ENCODE measurements around the gene NDE1.
"Not testable (repeated sequence)": the region's sequence is repeated elsewhere in the genome, so short reads cannot be mapped to it uniquely, and the experiment has no call there.

NDE1 gene

GRCh38 chr16:15689290-15689689 lies 39.2 kb downstream of the NDE1 start:
- no peak overlapping the region for H3K23ac ChIP-seq (ENCODE audit: low read length)
- no peak overlapping the region for H3K9ac ChIP-seq (ENCODE audit: low read length)
- no peak overlapping the region for H4K8ac ChIP-seq (ENCODE audit: low read depth, low read length)
- no peaks in the 10 kb centered on the region for H3K4me1 ChIP-seq (ENCODE audit: control insufficient read depth, low read depth, low read length)
- H2BK5ac ChIP-seq (ENCODE audit: low read length) = no peak overlapping the region
- H3K27ac ChIP-seq (ENCODE audit: low read depth, low read length) = no peak overlapping the region
- no peaks in the 10 kb centered on the region for H3K27me3 ChIP-seq (ENCODE audit: insufficient read depth, low read length, poor library complexity)
- no peaks in the 10 kb centered on the region for H3K36me3 ChIP-seq (ENCODE audit: control insufficient read depth, insufficient read depth, low read length)
- WGBS (ENCODE audit: extremely low coverage, insufficient coverage, low lambda C conversion rate) = no CpG with 5 or more reads among the region's 3 CpGs
- H2BK120ac ChIP-seq (ENCODE audit: low read depth, low read length) = no peak overlapping the region
- H3K56ac ChIP-seq (ENCODE audit: low read length) = no peak overlapping the region
- no peak overlapping the region for H2BK15ac ChIP-seq (replicated peaks; ENCODE audit: low read depth)
- no peaks in the 10 kb centered on the region for H3K79me1 ChIP-seq (ENCODE audit: low read length)
- no peaks in the 10 kb centered on the region for H3K79me2 ChIP-seq (ENCODE audit: control insufficient read depth, insufficient read depth, low read length)
- H2AK5ac ChIP-seq (ENCODE audit: low read length) = no peak overlapping the region
- DNase-seq = no peak
- no peak overlapping the region for H3K18ac ChIP-seq (ENCODE audit: low read length)
- no peak overlapping the region for H3K4me2 ChIP-seq (ENCODE audit: low read length)
- H3K4me3 ChIP-seq (ENCODE audit: low read length) = no peak overlapping the region
- H4K5ac ChIP-seq (ENCODE audit: low read length) = no peak overlapping the region
- H3K4ac ChIP-seq (ENCODE audit: low read depth, low read length) = no peak overlapping the region

GRCh38 chr16:15690296-15690695 lies 40.3 kb downstream of the NDE1 start:
- Histone ChIP-seq H3K27me3 (ENCODE audit: insufficient read depth, low read length, poor library complexity) (no peaks in the 10 kb centered on the region), H3K27ac (ENCODE audit: low read depth, low read length) (no peak overlapping the region), H3K36me3 (ENCODE audit: control insufficient read depth, insufficient read depth, low read length) (no peaks in the 10 kb centered on the region), H3K79me2 (ENCODE audit: control insufficient read depth, insufficient read depth, low read length) (no peaks in the 10 kb centered on the region), H3K9ac (ENCODE audit: low read length) (no peak overlapping the region), H3K18ac (ENCODE audit: low read length) (no peak overlapping the region), H3K4me3 (ENCODE audit: low read length) (no peak overlapping the region), H3K4me1 (ENCODE audit: control insufficient read depth, low read depth, low read length) (no peaks in the 10 kb centered on the region), H2AK5ac (ENCODE audit: low read length) (no peak overlapping the region), H2BK15ac (replicated peaks; ENCODE audit: low read depth) (no peak overlapping the region), H4K8ac (ENCODE audit: low read depth, low read length) (no peak overlapping the region), H3K56ac (ENCODE audit: low read length) (no peak overlapping the region), H2BK120ac (ENCODE audit: low read depth, low read length) (no peak overlapping the region), H3K4ac (ENCODE audit: low read depth, low read length) (no peak overlapping the region), H4K5ac (ENCODE audit: low read length) (no peak overlapping the region), H2BK5ac (ENCODE audit: low read length) (no peak overlapping the region), H3K23ac (ENCODE audit: low read length) (no peak overlapping the region), H3K79me1 (ENCODE audit: low read length) (no peaks in the 10 kb centered on the region), H3K4me2 (ENCODE audit: low read length) (no peak overlapping the region)
- DNase-seq = no peak
- no CpG with 5 or more reads among the region's 3 CpGs for WGBS (ENCODE audit: extremely low coverage, insufficient coverage, low lambda C conversion rate)

GRCh38 chr16:15691046-15691445 lies 41.0 kb downstream of the NDE1 start:
- no CpG with 5 or more reads among the region's 10 CpGs for WGBS (ENCODE audit: extremely low coverage, insufficient coverage, low lambda C conversion rate)
- Histone ChIP-seq H3K27me3 (ENCODE audit: insufficient read depth, low read length, poor library complexity) (no peaks in the 10 kb centered on the region), H3K79me1 (ENCODE audit: low read length) (no peaks in the 10 kb centered on the region), H2BK5ac (ENCODE audit: low read length) (no peak overlapping the region), H3K56ac (ENCODE audit: low read length) (no peak overlapping the region), H3K23ac (ENCODE audit: low read length) (no peak overlapping the region), H3K4me2 (ENCODE audit: low read length) (no peak overlapping the region), H4K5ac (ENCODE audit: low read length) (no peak overlapping the region), H3K9ac (ENCODE audit: low read length) (no peak overlapping the region), H3K4me3 (ENCODE audit: low read length) (no peak overlapping the region), H3K27ac (ENCODE audit: low read depth, low read length) (no peak overlapping the region), H3K36me3 (ENCODE audit: control insufficient read depth, insufficient read depth, low read length) (no peaks in the 10 kb centered on the region), H2BK15ac (replicated peaks; ENCODE audit: low read depth) (no peak overlapping the region), H3K18ac (ENCODE audit: low read length) (no peak overlapping the region), H3K79me2 (ENCODE audit: control insufficient read depth, insufficient read depth, low read length) (no peaks in the 10 kb centered on the region), H2BK120ac (ENCODE audit: low read depth, low read length) (no peak overlapping the region), H4K8ac (ENCODE audit: low read depth, low read length) (no peak overlapping the region), H2AK5ac (ENCODE audit: low read length) (no peak overlapping the region), H3K4ac (ENCODE audit: low read depth, low read length) (no peak overlapping the region), H3K4me1 (ENCODE audit: control insufficient read depth, low read depth, low read length) (no peaks in the 10 kb centered on the region)
- no peak for DNase-seq

GRCh38 chr16:15692508-15692907 lies 42.5 kb downstream of the NDE1 start:
- not testable (repeated sequence) for H2BK15ac ChIP-seq (replicated peaks; ENCODE audit: low read depth); H3K18ac ChIP-seq (ENCODE audit: low read length); H2AK5ac ChIP-seq (ENCODE audit: low read length); H3K27ac ChIP-seq (ENCODE audit: low read depth, low read length); H2BK5ac ChIP-seq (ENCODE audit: low read length); H3K23ac ChIP-seq (ENCODE audit: low read length); DNase-seq; H3K9ac ChIP-seq (ENCODE audit: low read length); H3K4me1 ChIP-seq (ENCODE audit: control insufficient read depth, low read depth, low read length); H3K4ac ChIP-seq (ENCODE audit: low read depth, low read length); H3K36me3 ChIP-seq (ENCODE audit: control insufficient read depth, insufficient read depth, low read length); H4K5ac ChIP-seq (ENCODE audit: low read length); H3K4me3 ChIP-seq (ENCODE audit: low read length); H3K27me3 ChIP-seq (ENCODE audit: insufficient read depth, low read length, poor library complexity); H4K8ac ChIP-seq (ENCODE audit: low read depth, low read length); H2BK120ac ChIP-seq (ENCODE audit: low read depth, low read length); H3K79me2 ChIP-seq (ENCODE audit: control insufficient read depth, insufficient read depth, low read length); H3K79me1 ChIP-seq (ENCODE audit: low read length); H3K56ac ChIP-seq (ENCODE audit: low read length); H3K4me2 ChIP-seq (ENCODE audit: low read length)
- WGBS (ENCODE audit: extremely low coverage, insufficient coverage, low lambda C conversion rate) = no CpG with 5 or more reads among the region's 1 CpG

- peaks cover 1% of the 10 kb centered on the region for H3K36me3 ChIP-seq (ENCODE audit: control insufficient read depth, insufficient read depth, low read length)
These were observed 44.5 kb downstream of the NDE1 start for GRCh38 chr16:15694499-15694898.

GRCh38 chr16:15699819-15700218 lies 49.8 kb downstream of the NDE1 start:
- H3K9ac ChIP-seq (ENCODE audit: low read length) = no peak overlapping the region
- H2AK5ac ChIP-seq (ENCODE audit: low read length) = no peak overlapping the region
- H4K5ac ChIP-seq (ENCODE audit: low read length) = no peak overlapping the region
- no peak overlapping the region for H3K4me3 ChIP-seq (ENCODE audit: low read length)
- no peak overlapping the region for H4K8ac ChIP-seq (ENCODE audit: low read depth, low read length)
- no peaks in the 10 kb centered on the region for H3K4me1 ChIP-seq (ENCODE audit: control insufficient read depth, low read depth, low read length)
- H3K23ac ChIP-seq (ENCODE audit: low read length) = no peak overlapping the region
- H3K56ac ChIP-seq (ENCODE audit: low read length) = no peak overlapping the region
- no peaks in the 10 kb centered on the region for H3K79me1 ChIP-seq (ENCODE audit: low read length)
- no peak overlapping the region for H3K18ac ChIP-seq (ENCODE audit: low read length)
- no peak overlapping the region for H2BK120ac ChIP-seq (ENCODE audit: low read depth, low read length)
- WGBS (ENCODE audit: extremely low coverage, insufficient coverage, low lambda C conversion rate) = no CpG with 5 or more reads among the region's 12 CpGs
- peaks cover 4% of the 10 kb centered on the region for H3K36me3 ChIP-seq (ENCODE audit: control insufficient read depth, insufficient read depth, low read length)
- no peaks in the 10 kb centered on the region for H3K27me3 ChIP-seq (ENCODE audit: insufficient read depth, low read length, poor library complexity)
- no peaks in the 10 kb centered on the region for H3K79me2 ChIP-seq (ENCODE audit: control insufficient read depth, insufficient read depth, low read length)
- no peak overlapping the region for H2BK15ac ChIP-seq (replicated peaks; ENCODE audit: low read depth)
- no peak overlapping the region for H3K27ac ChIP-seq (ENCODE audit: low read depth, low read length)
- no peak for DNase-seq
- no peak overlapping the region for H3K4ac ChIP-seq (ENCODE audit: low read depth, low read length)
- H2BK5ac ChIP-seq (ENCODE audit: low read length) = no peak overlapping the region
- H3K4me2 ChIP-seq (ENCODE audit: low read length) = no peak overlapping the region

More at GRCh38 chr16:15694499-15694898, 44.5 kb downstream of the NDE1 start:
- Histone ChIP-seq H3K79me1 (ENCODE audit: low read length) (no peaks in the 10 kb centered on the region), H3K4me3 (ENCODE audit: low read length) (no peak overlapping the region), H3K23ac (ENCODE audit: low read length) (no peak overlapping the region), H4K5ac (ENCODE audit: low read length) (no peak overlapping the region), H3K27me3 (ENCODE audit: insufficient read depth, low read length, poor library complexity) (no peaks in the 10 kb centered on the region), H3K56ac (ENCODE audit: low read length) (no peak overlapping the region), H2BK15ac (replicated peaks; ENCODE audit: low read depth) (no peak overlapping the region), H4K8ac (ENCODE audit: low read depth, low read length) (no peak overlapping the region), H2BK5ac (ENCODE audit: low read length) (no peak overlapping the region), H3K27ac (ENCODE audit: low read depth, low read length) (no peak overlapping the region), H3K4me2 (ENCODE audit: low read length) (no peak overlapping the region), H2BK120ac (ENCODE audit: low read depth, low read length) (no peak overlapping the region), H3K9ac (ENCODE audit: low read length) (no peak overlapping the region), H3K18ac (ENCODE audit: low read length) (no peak overlapping the region), H3K4me1 (ENCODE audit: control insufficient read depth, low read depth, low read length) (no peaks in the 10 kb centered on the region), H3K79me2 (ENCODE audit: control insufficient read depth, insufficient read depth, low read length) (no peaks in the 10 kb centered on the region), H3K4ac (ENCODE audit: low read depth, low read length) (no peak overlapping the region), H2AK5ac (ENCODE audit: low read length) (no peak overlapping the region)
- WGBS (ENCODE audit: extremely low coverage, insufficient coverage, low lambda C conversion rate) = no CpG with 5 or more reads among the region's 5 CpGs
- no peak for DNase-seq
